Measurements from ENCODE around the gene CACNA2D4.

CACNA2D4 gene

GRCh38 chr12:1791104-1791841 lies 127.2 kb downstream of the CACNA2D4 start:
- peak; percentile 61 for DNase-seq (ENCODE audit: low read depth)
- peak; percentile 82 for TF ChIP-seq CTCF (IDR thresholded peaks at IDR 0.05; ENCODE audit: low read depth, low read length, missing control alignments)

GRCh38 chr12:1790444-1790843 lies 128.0 kb downstream of the CACNA2D4 start:
- in situ Hi-C loops (cut with HindIII; ENCODE audit: low sequenced_read_pairs) = no loop called here
- H3K4me3 ChIP-seq (ENCODE audit: low read depth, low read length) = no peak overlapping the region
- DNase-seq (ENCODE audit: low read depth) = no peak
- TF ChIP-seq CTCF (IDR thresholded peaks at IDR 0.05; ENCODE audit: low read depth, low read length, missing control alignments) = no peak

More at GRCh38 chr12:1791104-1791841, 127.2 kb downstream of the CACNA2D4 start:
- H3K4me3 ChIP-seq (ENCODE audit: low read depth, low read length) = no peak overlapping the region
- in situ Hi-C loops (cut with HindIII; ENCODE audit: low sequenced_read_pairs) = no loop called here

GRCh38 chr12:1787714-1788113 lies 130.7 kb downstream of the CACNA2D4 start:
- no peak overlapping the region for H3K4me3 ChIP-seq (ENCODE audit: low read depth, low read length)
- DNase-seq (ENCODE audit: low read depth) = no peak
- no peak for TF ChIP-seq CTCF (IDR thresholded peaks at IDR 0.05; ENCODE audit: low read depth, low read length, missing control alignments)
- in situ Hi-C loops (cut with HindIII; ENCODE audit: low sequenced_read_pairs) = no loop called here

GRCh38 chr12:1782215-1782614 lies 136.2 kb downstream of the CACNA2D4 start:
- H3K4me3 ChIP-seq (ENCODE audit: low read depth, low read length) = no peak overlapping the region
- no peak for DNase-seq (ENCODE audit: low read depth)
- in situ Hi-C loops (cut with HindIII; ENCODE audit: low sequenced_read_pairs) = no loop called here
- TF ChIP-seq CTCF (IDR thresholded peaks at IDR 0.05; ENCODE audit: low read depth, low read length, missing control alignments) = no peak

GRCh38 chr12:1781772-1782171 lies 136.7 kb downstream of the CACNA2D4 start:
- H3K4me3 ChIP-seq (ENCODE audit: low read depth, low read length) = no peak overlapping the region
- TF ChIP-seq CTCF (IDR thresholded peaks at IDR 0.05; ENCODE audit: low read depth, low read length, missing control alignments) = no peak
- in situ Hi-C loops (cut with HindIII; ENCODE audit: low sequenced_read_pairs) = no loop called here
- DNase-seq (ENCODE audit: low read depth) = no peak

GRCh38 chr12:1779783-1780182 lies 138.7 kb downstream of the CACNA2D4 start:
- H3K4me3 ChIP-seq (ENCODE audit: low read depth, low read length) = no peak overlapping the region
- TF ChIP-seq CTCF (IDR thresholded peaks at IDR 0.05; ENCODE audit: low read depth, low read length, missing control alignments) = no peak
- in situ Hi-C loops (cut with HindIII; ENCODE audit: low sequenced_read_pairs) = no loop called here
- DNase-seq (ENCODE audit: low read depth) = peak; percentile 91

Measured in astrocyte of the cerebellum (primary cell).